Coronary artery (tissue), 2 donors: ENCODE results near the gene TMEM242.
A peak's percentile ranks its signal among the peaks of the same experiment; 100 is the strongest.

Experiments
- DNase-seq: peaks from one replicate; pipeline ENCODE4 v3.0.0-alpha.2; 2017; ENCODE audit warnings: low spot score
- H3K27ac ChIP-seq, 2 donors: fragments of 200-600 bp; sonication (generic); one replicate each; pipeline ENCODE4 v1.5.1; 2016 to 2019
- H3K4me3 ChIP-seq: fragments of 200-600 bp; sonication (generic); 2 replicates; pipeline ENCODE4 v1.5.1; 2016; ENCODE audit warnings: mild to moderate bottlenecking, moderate library complexity
- CTCF ChIP-seq: fragments of 200-600 bp; sonication (generic); IDR thresholded peaks from one replicate; pipeline ENCODE4 v1.5.1; 2019; ENCODE audit warnings: antibody characterized with exemption

Gene TMEM242

GRCh38 chr6:157280157-157280556 lies 43.2 kb downstream of the TMEM242 start:
- TF ChIP-seq CTCF = no peak
- DNase-seq = no peak
- no peak overlapping the region for H3K27ac ChIP-seq
- H3K4me3 ChIP-seq = no peak overlapping the region

- no peak overlapping the region for H3K27ac ChIP-seq
- DNase-seq = no peak
- no peak overlapping the region for H3K4me3 ChIP-seq
- no peak for TF ChIP-seq CTCF
These were observed 45.1 kb downstream of the TMEM242 start for GRCh38 chr6:157278171-157278570.

- DNase-seq = no peak
- no peak overlapping the region for H3K27ac ChIP-seq
- TF ChIP-seq CTCF = no peak
- no peak overlapping the region for H3K4me3 ChIP-seq
These were observed 46.6 kb downstream of the TMEM242 start for GRCh38 chr6:157276731-157277130.

GRCh38 chr6:157276134-157276532 lies 47.2 kb downstream of the TMEM242 start:
- DNase-seq = peak; percentile 52
- H3K27ac ChIP-seq = no peak overlapping the region
- TF ChIP-seq CTCF = no peak

GRCh38 chr6:157274471-157275226 lies 48.7 kb downstream of the TMEM242 start:
- peak; percentile 81 for TF ChIP-seq CTCF
- peak overlapping the region; percentile 80 to 95 for H3K27ac ChIP-seq
- peak; percentile 89 for DNase-seq
- peak overlapping the region; percentile 90 for H3K4me3 ChIP-seq

More at GRCh38 chr6:157276134-157276532, 47.2 kb downstream of the TMEM242 start:
- no peak overlapping the region for H3K4me3 ChIP-seq

GRCh38 chr6:157273756-157274470 lies 49.4 kb downstream of the TMEM242 start:
- no peak for DNase-seq
- TF ChIP-seq CTCF = no peak
- Histone ChIP-seq H3K27ac (peak overlapping the region; percentile 80 to 95), H3K4me3 (peak overlapping the region; percentile 90)
